WERI-Rb-1 (cell line): Measurements from ENCODE around the gene CBR4.
A peak's percentile ranks its signal among the peaks of the same experiment; 100 is the strongest.

Experiments
- DNase-seq: peaks from one replicate; pipeline ENCODE4 v3.0.0-alpha.2; 2020
- H3K27ac ChIP-seq: fragments of 250-450 bp; sonication (Bioruptor Pico); 2 replicates; pipeline ENCODE4 v1.5.1; 2020; ENCODE audit warnings: mild to moderate bottlenecking, moderate library complexity
- H3K27me3 ChIP-seq: fragments of 250-450 bp; sonication (Bioruptor Pico); 2 replicates; pipeline ENCODE4 v1.5.1; 2021; ENCODE audit warnings: mild to moderate bottlenecking, low read depth, moderate library complexity; ENCODE audit not compliant: insufficient read depth, severe bottlenecking
- H3K36me3 ChIP-seq: fragments of 250-450 bp; sonication (Bioruptor Pico); 2 replicates; pipeline ENCODE4 v1.5.1; 2020; ENCODE audit warnings: mild to moderate bottlenecking, moderate library complexity
- H3K4me3 ChIP-seq: 2 replicates; pipeline ENCODE4 v1.5.1; 2011; ENCODE audit warnings: low read depth, mild to moderate bottlenecking, control low read depth, low read length
- H3K9me3 ChIP-seq: fragments of 250-450 bp; sonication (Bioruptor Pico); 2 replicates; pipeline ENCODE4 v1.5.1; 2021; ENCODE audit warnings: mild to moderate bottlenecking, moderate library complexity; ENCODE audit not compliant: severe bottlenecking
- CTCF ChIP-seq: IDR thresholded peaks from 2 replicates; pipeline ENCODE4 v1.5.1; 2011; ENCODE audit warnings: low read depth, mild to moderate bottlenecking, control low read depth, inconsistent platforms, low read length

The CBR4 gene

GRCh38 chr4:169017971-169018370, 7.9 kb upstream of the CBR4 start:
- Histone ChIP-seq H3K36me3 (no peaks in the 10 kb centered on the region), H3K27me3 (no peaks in the 10 kb centered on the region), H3K4me3 (no peak overlapping the region), H3K9me3 (no peaks in the 10 kb centered on the region), H3K27ac (peak overlapping the region; percentile 55)
- TF ChIP-seq CTCF: no peak
- DNase-seq: peak; percentile 75

- no peak for DNase-seq
- Histone ChIP-seq H3K36me3 (no peaks in the 10 kb centered on the region), H3K4me3 (no peak overlapping the region), H3K9me3 (no peaks in the 10 kb centered on the region), H3K27ac (no peak overlapping the region; the same call in 1 of the 2 replicates), H3K27me3 (no peaks in the 10 kb centered on the region)
- TF ChIP-seq CTCF: no peak
Measured at GRCh38 chr4:169015186-169015623, 5.2 kb upstream of the CBR4 start.

GRCh38 chr4:169014586-169014985, 4.5 kb upstream of the CBR4 start:
- DNase-seq: no peak
- no peak for TF ChIP-seq CTCF
- no peak overlapping the region for H3K4me3 ChIP-seq
- H3K27ac ChIP-seq: no peak overlapping the region
- H3K9me3 ChIP-seq: no peaks in the 10 kb centered on the region
- no peaks in the 10 kb centered on the region for H3K27me3 ChIP-seq
- no peaks in the 10 kb centered on the region for H3K36me3 ChIP-seq

GRCh38 chr4:169013396-169013795, 3.3 kb upstream of the CBR4 start:
- DNase-seq: no peak

GRCh38 chr4:169012049-169012448, 2.0 kb upstream of the CBR4 start:
- no peaks in the 10 kb centered on the region for H3K9me3 ChIP-seq
- peaks cover under 1% of the 10 kb centered on the region; the same call in 1 of the 2 replicates for H3K36me3 ChIP-seq
- no peak overlapping the region for H3K27ac ChIP-seq
- no peaks in the 10 kb centered on the region for H3K27me3 ChIP-seq
- no peak for TF ChIP-seq CTCF
- no peak for DNase-seq
- H3K4me3 ChIP-seq: no peak overlapping the region

More at GRCh38 chr4:169013396-169013795, 3.3 kb upstream of the CBR4 start:
- Histone ChIP-seq H3K27me3 (no peaks in the 10 kb centered on the region), H3K36me3 (no peaks in the 10 kb centered on the region), H3K27ac (no peak overlapping the region), H3K9me3 (no peaks in the 10 kb centered on the region), H3K4me3 (no peak overlapping the region)
- TF ChIP-seq CTCF: no peak

GRCh38 chr4:169009286-169010124, 550 bp downstream of the CBR4 start:
- Histone ChIP-seq H3K9me3 (no peaks in the 10 kb centered on the region), H3K27me3 (no peaks in the 10 kb centered on the region), H3K4me3 (peak overlapping the region; percentile 67), H3K36me3 (peaks cover 23% of the 10 kb centered on the region), H3K27ac (peak overlapping the region; percentile 92)
- peak; percentile 58 for TF ChIP-seq CTCF
- DNase-seq: peak; percentile 82
